Testis (tissue), 3 donors: ENCODE measurements around the gene WT1. TPM values are rescaled to one million over a fixed set of nuclear protein-coding genes. Genes with fewer than 3 reads are reported as not detected.

Experiments
- DNase-seq: peaks from one replicate; pipeline ENCODE4 v3.0.0-alpha.2; 2019
- H3K27ac ChIP-seq, 2 donors: fragments of 200-600 bp; sonication (generic); one replicate each; pipeline ENCODE4 v1.5.1; 2019
- H3K27me3 ChIP-seq: fragments of 200-600 bp; sonication (generic); one replicate; pipeline ENCODE4 v1.5.1; 2019
- H3K36me3 ChIP-seq: fragments of 200-600 bp; sonication (generic); one replicate; pipeline ENCODE4 v1.5.1; 2017; ENCODE audit warnings: low read depth; ENCODE audit errors: missing control alignments
- H3K4me1 ChIP-seq: fragments of 200-600 bp; sonication (generic); one replicate; pipeline ENCODE4 v1.5.1; 2019
- H3K4me3 ChIP-seq, 2 donors: fragments of 200-600 bp; sonication (generic); one replicate each; pipeline ENCODE4 v1.5.1; 2017 to 2019
- H3K9me3 ChIP-seq: fragments of 200-600 bp; sonication (generic); one replicate; pipeline ENCODE4 v1.5.1; 2017
- POLR2A ChIP-seq: fragments of 450-650 bp; IDR thresholded peaks from one replicate; pipeline ENCODE4 v1.6.1; 2017; ENCODE audit warnings: antibody characterized with exemption, mild to moderate bottlenecking, moderate library complexity
- WGBS, 2 donors: methylation state at CpG; one replicate each; pipeline ENCODE4 v1.1.5; 2018; 5-methylcytosine and 5-hydroxymethylcytosine counted together
- intact Hi-C: fragments of 100-400 bp; cut with DNase I; formaldehyde crosslinking; loops from one replicate; pipeline ENCODE4 v1.15.1; 2023; ENCODE audit warnings: low total_unique reads
- polyA plus RNA-seq: library from polyadenylated mRNA; stranded (reverse); fragments of 350-450 nt; fragmentation: Illumina TruSeq; extraction: RNeasy Lipid Tissue Mini Kit (QIAGEN cat#74804); gene quantifications from one replicate; pipeline ENCODE4 v1.2.3, GENCODE V29; 2014; ENCODE audit warnings: low read depth, low replicate concordance; ENCODE audit not compliant: insufficient read depth
- total RNA-seq, 2 donors: library from RNA; depleted of rRNA; stranded (reverse); fragments of >200 nt; gene quantifications; one replicate each; pipeline ENCODE4 v1.2.3, GENCODE V29; 2016
- TF ChIP-seq, protein P1 (sequence below), 3 experiments: fragments of 450-650 bp in 2 of 3; fragments of 200-600 bp in 1 of 3; sonication (generic) in 1 of 3; IDR thresholded peaks; one replicate each; pipeline ENCODE4 v1.5.1; 2016 to 2019; ENCODE audit warnings: antibody characterized with exemption in 3 of 3, mild to moderate bottlenecking in 2 of 3, moderate library complexity in 1 of 3

The WT1 gene
- total and polyA plus RNA-seq, 3 donors from 2014 or later, result 62.2 to 278 (median 189) TPM

DNA sequence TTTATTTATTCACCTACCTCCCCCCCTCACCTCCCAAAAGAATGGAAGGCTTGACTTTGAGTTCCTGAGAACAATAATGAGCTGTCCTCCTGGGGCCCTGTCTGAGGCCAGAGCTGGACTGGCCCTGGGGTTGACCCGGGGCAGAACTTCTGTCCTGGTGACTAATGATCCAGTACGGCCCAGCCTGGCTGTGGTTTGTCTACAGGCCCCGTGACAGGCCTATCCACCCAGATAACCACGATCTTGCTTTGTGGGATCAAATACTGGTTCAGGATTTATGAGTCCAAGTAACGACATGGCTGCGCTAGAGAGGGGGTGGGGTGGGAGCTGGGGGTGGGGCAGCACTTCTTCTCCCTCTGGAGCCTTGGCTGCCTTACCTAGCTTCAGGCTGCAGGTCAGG is 81.5 kb downstream of the WT1 start:
- intact Hi-C loops, result no loop called here
- no peaks in the 10 kb centered on the region for H3K4me1 ChIP-seq
- H3K36me3 ChIP-seq, result no peaks in the 10 kb centered on the region
- no peak overlapping the region for H3K27ac ChIP-seq
- no peaks in the 10 kb centered on the region for H3K9me3 ChIP-seq
- WGBS, 2 donors, result 60% methylated on average over 6 of the region's 6 CpGs; no CpG with 5 or more reads in 1 of the 2 donors
- H3K4me3 ChIP-seq, result no peak overlapping the region
- no peak for DNase-seq
- TF ChIP-seq POLR2A, result no peak
- TF ChIP-seq, protein P1, sequence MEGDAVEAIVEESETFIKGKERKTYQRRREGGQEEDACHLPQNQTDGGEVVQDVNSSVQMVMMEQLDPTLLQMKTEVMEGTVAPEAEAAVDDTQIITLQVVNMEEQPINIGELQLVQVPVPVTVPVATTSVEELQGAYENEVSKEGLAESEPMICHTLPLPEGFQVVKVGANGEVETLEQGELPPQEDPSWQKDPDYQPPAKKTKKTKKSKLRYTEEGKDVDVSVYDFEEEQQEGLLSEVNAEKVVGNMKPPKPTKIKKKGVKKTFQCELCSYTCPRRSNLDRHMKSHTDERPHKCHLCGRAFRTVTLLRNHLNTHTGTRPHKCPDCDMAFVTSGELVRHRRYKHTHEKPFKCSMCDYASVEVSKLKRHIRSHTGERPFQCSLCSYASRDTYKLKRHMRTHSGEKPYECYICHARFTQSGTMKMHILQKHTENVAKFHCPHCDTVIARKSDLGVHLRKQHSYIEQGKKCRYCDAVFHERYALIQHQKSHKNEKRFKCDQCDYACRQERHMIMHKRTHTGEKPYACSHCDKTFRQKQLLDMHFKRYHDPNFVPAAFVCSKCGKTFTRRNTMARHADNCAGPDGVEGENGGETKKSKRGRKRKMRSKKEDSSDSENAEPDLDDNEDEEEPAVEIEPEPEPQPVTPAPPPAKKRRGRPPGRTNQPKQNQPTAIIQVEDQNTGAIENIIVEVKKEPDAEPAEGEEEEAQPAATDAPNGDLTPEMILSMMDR (IDR thresholded peaks at IDR 0.05), result no peak
- no peaks in the 10 kb centered on the region for H3K27me3 ChIP-seq

DNA sequence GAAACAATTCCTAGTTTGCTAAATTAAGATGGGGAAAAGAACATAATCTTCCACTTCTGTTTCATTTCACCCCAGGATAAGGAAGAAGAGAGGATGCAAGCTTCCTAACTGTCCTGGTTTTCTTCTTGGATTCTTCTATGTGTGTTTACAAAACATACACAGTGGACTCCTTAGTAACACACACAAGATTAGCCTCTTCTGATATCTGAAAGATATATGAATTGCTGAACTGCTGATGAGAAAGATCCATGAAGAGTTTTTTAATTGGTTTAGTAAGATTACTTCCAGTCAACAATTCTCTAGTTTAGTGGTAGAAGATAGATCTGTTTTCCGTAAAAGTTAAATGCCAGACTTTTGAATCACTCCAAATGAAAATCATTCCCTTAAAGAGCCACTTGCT is 86.8 kb downstream of the WT1 start:
- 45 to 59% methylated on average over 1 of the region's 1 CpG for WGBS, 2 donors

DNA sequence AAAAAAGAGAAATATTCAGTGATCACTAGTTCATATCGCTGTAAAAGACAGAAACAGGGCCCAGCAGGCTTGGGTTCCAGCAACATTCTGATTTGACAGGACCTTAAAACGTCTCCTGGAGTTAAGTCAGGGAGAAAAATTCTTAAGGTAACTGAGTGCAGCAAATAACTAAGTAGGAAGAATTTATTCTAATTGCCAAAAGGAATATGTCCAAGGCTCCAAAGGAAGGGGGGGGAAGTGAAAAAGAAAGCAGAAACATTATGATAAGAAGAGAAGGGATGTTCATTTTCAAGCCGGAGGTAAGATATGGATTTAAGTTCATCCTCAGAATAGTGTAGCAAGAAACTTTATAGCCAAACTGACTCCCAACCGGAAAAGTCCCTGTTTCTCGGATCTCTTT is 90.4 kb downstream of the WT1 start:
- no peak for DNase-seq
- H3K36me3 ChIP-seq, result no peaks in the 10 kb centered on the region
- H3K4me3 ChIP-seq, result no peak overlapping the region
- TF ChIP-seq POLR2A, result no peak
- TF ChIP-seq, protein P1 (IDR thresholded peaks at IDR 0.05), result no peak
- intact Hi-C loops, result no loop called here
- WGBS, 2 donors, result 45 to 53% methylated on average over 5 of the region's 5 CpGs
- no peaks in the 10 kb centered on the region for H3K9me3 ChIP-seq
- no peaks in the 10 kb centered on the region for H3K27me3 ChIP-seq
- H3K27ac ChIP-seq, result no peak overlapping the region
- H3K4me1 ChIP-seq, result no peaks in the 10 kb centered on the region

More for the DNA sequence above, 86.8 kb downstream of the WT1 start:
- H3K36me3 ChIP-seq, result no peaks in the 10 kb centered on the region
- no peak overlapping the region for H3K4me3 ChIP-seq
- H3K9me3 ChIP-seq, result no peaks in the 10 kb centered on the region
- H3K27me3 ChIP-seq, result no peaks in the 10 kb centered on the region
- H3K27ac ChIP-seq, result no peak overlapping the region
- TF ChIP-seq, protein P1 (IDR thresholded peaks at IDR 0.05), result no peak
- TF ChIP-seq POLR2A, result no peak
- no peaks in the 10 kb centered on the region for H3K4me1 ChIP-seq
- no peak for DNase-seq
- intact Hi-C loops, result no loop called here

DNA sequence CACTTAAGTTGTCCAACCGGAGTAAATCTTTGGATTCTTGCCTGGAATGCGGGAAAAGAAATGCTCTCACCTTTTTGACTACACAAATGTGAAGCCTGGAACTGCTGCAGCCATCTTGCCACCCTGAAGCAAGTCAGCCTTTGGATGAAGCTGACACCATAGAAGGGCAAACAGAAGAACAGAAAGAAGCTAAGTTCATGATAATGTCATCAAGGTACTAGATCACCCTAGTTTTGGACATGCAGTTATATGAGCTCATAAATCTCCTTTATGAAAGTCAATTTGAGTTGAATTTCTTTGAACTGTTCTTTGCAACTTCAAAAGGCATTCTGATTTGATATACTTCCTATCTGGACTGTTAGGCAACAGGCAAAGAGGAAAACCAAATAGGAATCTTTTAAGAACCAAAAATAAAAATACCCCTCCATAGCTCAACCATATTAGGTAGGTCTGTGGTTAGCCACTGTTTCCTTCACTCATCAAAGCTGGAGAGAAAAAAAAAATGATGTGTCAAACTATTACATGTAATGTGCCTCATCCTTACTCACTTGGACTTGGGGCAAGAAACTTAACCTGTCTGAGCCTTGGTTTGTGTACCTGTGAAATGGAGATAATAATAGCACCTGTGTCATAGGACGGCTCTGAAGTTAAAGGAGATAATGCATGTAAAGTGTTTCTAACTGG is 91.9 kb downstream of the WT1 start:
- Histone ChIP-seq H3K27ac (no peak overlapping the region), H3K4me3 (no peak overlapping the region), H3K4me1 (no peaks in the 10 kb centered on the region), H3K27me3 (no peaks in the 10 kb centered on the region), H3K36me3 (no peaks in the 10 kb centered on the region), H3K9me3 (no peaks in the 10 kb centered on the region)
- TF ChIP-seq POLR2A, result no peak
- TF ChIP-seq, protein P1 (IDR thresholded peaks at IDR 0.05), result no peak
- 86 to 89% methylated on average over 3 of the region's 3 CpGs for whole genome bisulfite sequencing, 2 donors
- intact Hi-C loops, result no loop called here
- no peak for DNase-seq
